GM20000 (cell line): ENCODE data around the gene KCNK16.

ENCODE experiments used
- DNase-seq: peaks from one replicate; pipeline ENCODE4 v3.0.0; 2012; ENCODE audit warnings: low spot score
- TF ChIP-seq, protein P1 (sequence below): IDR thresholded peaks from 2 replicates; pipeline ENCODE4 v1.5.1; 2012; ENCODE audit warnings: mild to moderate bottlenecking, control low read depth; ENCODE audit errors: extremely low read depth, missing control alignments

Gene KCNK16

DNA sequence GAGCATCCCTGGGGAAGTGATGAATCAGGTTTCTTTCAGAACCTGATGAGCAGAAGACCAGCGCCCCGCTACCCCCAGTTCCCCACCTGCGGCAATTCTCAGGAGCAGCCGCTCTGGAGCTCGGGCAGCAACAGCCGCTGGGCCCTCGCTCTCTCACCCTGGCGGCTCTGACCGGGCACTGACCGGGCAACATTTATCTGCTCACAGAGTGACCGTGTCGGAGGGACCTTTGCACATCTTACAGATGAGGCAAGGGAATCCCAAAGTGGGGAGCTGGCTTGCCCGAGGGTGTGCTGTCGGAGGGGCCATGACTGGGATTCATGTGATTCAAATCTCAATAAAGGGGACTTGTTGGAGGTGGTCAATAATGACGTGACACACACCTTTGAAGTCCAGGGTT lies 26.2 kb upstream of the KCNK16 start:
- TF ChIP-seq, protein P1, sequence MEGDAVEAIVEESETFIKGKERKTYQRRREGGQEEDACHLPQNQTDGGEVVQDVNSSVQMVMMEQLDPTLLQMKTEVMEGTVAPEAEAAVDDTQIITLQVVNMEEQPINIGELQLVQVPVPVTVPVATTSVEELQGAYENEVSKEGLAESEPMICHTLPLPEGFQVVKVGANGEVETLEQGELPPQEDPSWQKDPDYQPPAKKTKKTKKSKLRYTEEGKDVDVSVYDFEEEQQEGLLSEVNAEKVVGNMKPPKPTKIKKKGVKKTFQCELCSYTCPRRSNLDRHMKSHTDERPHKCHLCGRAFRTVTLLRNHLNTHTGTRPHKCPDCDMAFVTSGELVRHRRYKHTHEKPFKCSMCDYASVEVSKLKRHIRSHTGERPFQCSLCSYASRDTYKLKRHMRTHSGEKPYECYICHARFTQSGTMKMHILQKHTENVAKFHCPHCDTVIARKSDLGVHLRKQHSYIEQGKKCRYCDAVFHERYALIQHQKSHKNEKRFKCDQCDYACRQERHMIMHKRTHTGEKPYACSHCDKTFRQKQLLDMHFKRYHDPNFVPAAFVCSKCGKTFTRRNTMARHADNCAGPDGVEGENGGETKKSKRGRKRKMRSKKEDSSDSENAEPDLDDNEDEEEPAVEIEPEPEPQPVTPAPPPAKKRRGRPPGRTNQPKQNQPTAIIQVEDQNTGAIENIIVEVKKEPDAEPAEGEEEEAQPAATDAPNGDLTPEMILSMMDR = no peak
- no peak for DNase-seq

DNA sequence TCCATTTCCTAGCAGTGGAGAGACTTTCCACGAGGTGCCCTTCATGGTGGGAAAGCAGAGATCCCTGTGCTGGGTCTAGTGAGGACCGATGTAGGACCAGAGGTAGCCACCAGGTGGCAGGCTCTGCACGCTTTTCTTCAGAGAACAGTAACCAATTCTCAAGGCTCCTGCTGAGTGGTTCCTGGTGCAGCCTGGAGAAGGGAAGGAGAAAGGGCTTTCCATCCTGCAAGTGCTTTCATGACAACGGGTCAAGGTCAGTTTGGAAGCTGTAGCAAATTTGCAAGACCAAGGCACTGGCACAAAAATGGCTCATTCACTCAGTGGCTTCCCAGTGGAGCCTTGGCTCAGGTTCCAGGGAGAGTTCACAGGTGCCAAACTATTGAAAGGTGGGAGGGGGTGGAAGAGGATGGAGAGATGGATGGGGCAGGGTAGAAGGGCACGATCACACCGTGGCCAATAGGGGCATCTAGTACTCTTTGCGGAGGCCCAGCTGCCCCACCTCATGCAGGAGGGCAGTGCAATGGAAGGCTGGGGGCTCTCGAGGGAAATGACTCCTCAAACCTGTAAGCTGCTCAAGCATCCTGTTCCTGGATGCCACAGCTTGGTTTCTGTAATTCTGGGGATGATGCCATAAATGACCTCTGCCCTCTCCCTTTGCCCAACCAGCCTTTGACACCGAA lies 25.5 kb upstream of the KCNK16 start:
- TF ChIP-seq, protein P1 = peak; percentile 73
- peak; percentile 83 for DNase-seq

DNA sequence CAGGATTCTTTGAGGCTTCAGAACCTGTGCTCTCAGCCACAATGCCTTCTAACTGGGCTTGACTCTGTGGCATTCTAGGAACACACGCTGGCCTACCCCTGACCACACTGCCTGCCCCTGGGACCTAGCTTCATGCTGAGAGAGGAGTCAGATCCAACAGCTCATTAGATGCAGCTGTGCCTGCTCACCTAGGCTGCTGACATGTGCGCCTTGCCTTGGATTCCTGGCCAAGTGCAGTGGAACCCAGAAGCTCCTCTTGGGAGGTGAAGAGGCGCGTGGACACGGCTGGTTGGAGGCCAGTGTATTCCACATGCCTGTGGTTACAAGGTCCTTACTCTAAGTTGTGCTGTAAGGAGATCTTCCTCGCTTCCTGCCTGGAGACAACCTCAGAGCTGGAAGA lies 24.7 kb upstream of the KCNK16 start:
- DNase-seq = no peak
- TF ChIP-seq, protein P1 = no peak

DNA sequence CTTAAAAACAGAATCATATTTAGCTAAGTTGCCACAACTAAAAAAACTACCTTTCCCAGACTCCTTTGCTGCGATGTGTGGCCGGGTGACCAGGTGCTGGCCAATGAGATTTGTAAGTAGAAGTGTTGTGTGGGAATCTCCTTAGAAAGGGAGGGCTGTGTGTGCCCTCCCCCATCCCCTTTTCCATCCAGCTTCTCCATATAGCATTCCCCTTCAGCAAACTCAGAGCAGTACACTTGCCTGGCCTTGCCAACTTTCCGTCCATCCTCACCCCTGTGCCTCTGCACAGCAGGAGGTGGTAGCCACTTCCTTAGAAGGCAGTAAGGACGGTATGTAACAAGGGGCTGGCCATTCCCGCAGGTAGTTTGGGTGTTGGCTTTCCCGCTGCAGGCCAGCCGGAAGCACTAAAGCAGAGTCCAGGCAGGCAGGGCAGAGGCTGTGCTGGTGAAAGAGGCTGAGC lies 22.3 kb upstream of the KCNK16 start:
- DNase-seq = no peak
- TF ChIP-seq, protein P1 = no peak

DNA sequence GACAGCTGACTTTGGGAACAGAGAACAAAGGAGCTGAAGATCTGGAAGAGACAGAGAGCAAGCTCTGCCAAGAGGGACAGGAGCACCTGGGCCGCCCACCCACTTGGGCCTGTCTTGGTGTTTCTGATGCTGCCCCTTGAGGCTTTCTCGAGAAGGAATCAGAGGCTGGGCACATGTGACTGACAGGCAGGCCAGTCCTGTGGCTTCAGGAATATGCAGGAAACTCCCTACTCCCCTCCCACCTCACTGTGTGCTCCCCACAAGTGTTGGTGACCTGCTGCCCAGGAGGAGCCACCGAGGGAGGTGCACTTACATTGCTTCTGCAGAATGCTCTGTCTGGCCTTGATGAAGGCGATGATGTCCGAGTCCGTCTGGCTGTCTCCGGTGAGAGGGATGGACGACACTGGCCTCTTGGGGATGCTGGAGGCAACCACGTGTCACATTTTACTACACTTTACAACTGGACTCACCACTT lies 20.9 kb upstream of the KCNK16 start:
- DNase-seq = no peak
- TF ChIP-seq, protein P1 = no peak

DNA sequence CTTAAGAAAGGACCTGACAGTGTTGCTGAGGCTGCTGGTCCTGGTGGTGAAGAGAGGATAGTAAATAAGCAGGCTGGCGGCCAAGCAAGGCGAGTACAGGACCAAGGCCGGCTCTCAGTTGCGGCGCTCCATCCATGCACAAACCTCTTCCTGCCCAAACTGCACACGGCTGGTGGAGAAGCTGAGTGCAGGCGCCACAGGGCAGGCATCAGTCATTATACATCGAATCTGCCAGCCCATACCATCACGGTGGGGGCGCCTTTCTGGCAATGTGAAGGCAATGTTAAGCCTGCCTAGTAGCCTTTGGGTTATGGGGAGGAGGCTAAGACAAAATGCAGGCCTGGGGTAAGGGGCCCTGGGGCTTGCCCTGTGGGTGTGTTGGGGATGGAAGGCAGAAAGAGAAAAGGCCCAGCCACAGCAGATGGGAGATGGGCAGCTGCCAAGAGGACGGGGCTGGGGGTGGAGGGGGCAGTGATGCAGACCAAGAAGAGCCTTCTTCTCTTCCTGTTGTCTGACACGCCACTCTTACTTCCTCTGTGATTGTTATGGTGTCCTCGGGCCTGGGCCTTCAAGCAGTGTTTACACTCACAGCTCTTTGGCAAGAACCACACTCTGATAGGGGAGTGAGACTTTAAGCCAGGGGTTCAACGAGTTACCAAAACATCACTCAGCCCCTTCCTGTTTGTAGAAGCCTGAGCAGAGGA lies 20.3 kb upstream of the KCNK16 start:
- TF ChIP-seq, protein P1 = no peak
- peak; percentile 37 for DNase-seq

DNA sequence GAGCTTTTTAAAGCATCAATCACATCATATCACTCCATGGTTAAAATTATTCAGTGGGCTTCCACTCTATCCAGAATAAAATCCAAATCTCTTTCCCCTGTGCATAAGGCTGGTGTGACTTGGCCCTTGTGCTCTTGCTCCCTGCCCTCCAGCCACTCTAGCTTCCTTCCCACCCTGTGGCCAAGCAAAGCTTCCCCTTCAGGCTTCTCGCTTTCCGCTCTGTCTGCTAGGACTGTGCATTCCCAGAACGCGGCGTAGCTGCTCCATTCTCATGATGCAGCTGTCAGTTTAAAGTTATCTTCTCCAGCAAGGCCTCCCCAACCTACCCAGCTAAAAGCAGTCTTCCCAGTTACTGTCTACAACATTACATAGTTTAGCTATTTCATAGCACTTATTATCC lies 19.4 kb upstream of the KCNK16 start:
- TF ChIP-seq, protein P1 = no peak
- DNase-seq = no peak
